Osteoblast (primary cell): Measurements from ENCODE around the gene AOPEP. TPM values are rescaled to one million over a fixed set of nuclear protein-coding genes. Genes with fewer than 3 reads are reported as not detected.

Experiments
- DNase-seq: peaks from one replicate; pipeline ENCODE4 v3.0.0; 2011; ENCODE audit warnings: low spot score, mixed read lengths; ENCODE audit not compliant: insufficient read length; ENCODE audit errors: missing footprints
- H2AFZ ChIP-seq: 2 replicates; pipeline ENCODE4 v1.6.0; 2011; ENCODE audit warnings: mild to moderate bottlenecking, low read length
- H3K27ac ChIP-seq: 2 replicates; pipeline ENCODE4 v1.5.1; 2011; ENCODE audit warnings: mild to moderate bottlenecking, low read depth, low read length, moderate library complexity
- H3K27me3 ChIP-seq: 2 replicates; pipeline ENCODE4 v1.6.0; 2012; ENCODE audit warnings: mild to moderate bottlenecking, control low read depth, inconsistent platforms, low read length, moderate library complexity; ENCODE audit not compliant: insufficient read depth
- H3K36me3 ChIP-seq: 2 replicates; pipeline ENCODE4 v1.5.1; 2011; ENCODE audit warnings: mild to moderate bottlenecking, low read length, control low read depth, moderate library complexity; ENCODE audit not compliant: insufficient read depth
- H3K4me1 ChIP-seq: 2 replicates; pipeline ENCODE4 v1.5.1; 2011; ENCODE audit warnings: mild to moderate bottlenecking, low read length, control low read depth, moderate library complexity; ENCODE audit not compliant: insufficient read depth
- H3K4me2 ChIP-seq: 2 replicates; pipeline ENCODE4 v1.6.0; 2011; ENCODE audit warnings: mild to moderate bottlenecking, low read length; ENCODE audit not compliant: insufficient read depth
- H3K4me3 ChIP-seq: fragments of 200-600 bp; sonication (generic); 3 replicates; pipeline ENCODE4 v1.5.1; 2012; ENCODE audit warnings: mild to moderate bottlenecking, low read length, inconsistent platforms; ENCODE audit not compliant: insufficient read depth
- H3K79me2 ChIP-seq: 2 replicates; pipeline ENCODE4 v1.6.0; 2012; ENCODE audit warnings: mild to moderate bottlenecking, low read length, control low read depth, inconsistent platforms; ENCODE audit not compliant: insufficient read depth
- H3K9me3 ChIP-seq: 2 replicates; pipeline ENCODE4 v1.5.1; 2011; ENCODE audit warnings: low read depth, low read length, control low read depth
- H4K20me1 ChIP-seq: 2 replicates; pipeline ENCODE4 v1.6.0; 2012; ENCODE audit warnings: mild to moderate bottlenecking, low read length, control low read depth; ENCODE audit not compliant: insufficient read depth
- total RNA-seq: library from RNA; depleted of rRNA; stranded (reverse); fragments of >200 nt; gene quantifications from 2 replicates; pipeline ENCODE4 v1.2.3, GENCODE V29; 2012
- TF ChIP-seq, protein P1 (sequence below): IDR thresholded peaks from 2 replicates; pipeline ENCODE4 v1.5.1; 2011; ENCODE audit warnings: mild to moderate bottlenecking, low read depth, low read length, moderate library complexity; ENCODE audit errors: extremely low read depth

Gene AOPEP
- total RNA-seq, 1 donor: 131 TPM

- no peaks in the 10 kb centered on the region for H3K79me2 ChIP-seq
- no peak for DNase-seq
- H3K9me3 ChIP-seq: no peaks in the 10 kb centered on the region
- H3K27ac ChIP-seq: no peak overlapping the region
- H3K4me1 ChIP-seq: peaks cover 31% of the 10 kb centered on the region
- TF ChIP-seq, protein P1, sequence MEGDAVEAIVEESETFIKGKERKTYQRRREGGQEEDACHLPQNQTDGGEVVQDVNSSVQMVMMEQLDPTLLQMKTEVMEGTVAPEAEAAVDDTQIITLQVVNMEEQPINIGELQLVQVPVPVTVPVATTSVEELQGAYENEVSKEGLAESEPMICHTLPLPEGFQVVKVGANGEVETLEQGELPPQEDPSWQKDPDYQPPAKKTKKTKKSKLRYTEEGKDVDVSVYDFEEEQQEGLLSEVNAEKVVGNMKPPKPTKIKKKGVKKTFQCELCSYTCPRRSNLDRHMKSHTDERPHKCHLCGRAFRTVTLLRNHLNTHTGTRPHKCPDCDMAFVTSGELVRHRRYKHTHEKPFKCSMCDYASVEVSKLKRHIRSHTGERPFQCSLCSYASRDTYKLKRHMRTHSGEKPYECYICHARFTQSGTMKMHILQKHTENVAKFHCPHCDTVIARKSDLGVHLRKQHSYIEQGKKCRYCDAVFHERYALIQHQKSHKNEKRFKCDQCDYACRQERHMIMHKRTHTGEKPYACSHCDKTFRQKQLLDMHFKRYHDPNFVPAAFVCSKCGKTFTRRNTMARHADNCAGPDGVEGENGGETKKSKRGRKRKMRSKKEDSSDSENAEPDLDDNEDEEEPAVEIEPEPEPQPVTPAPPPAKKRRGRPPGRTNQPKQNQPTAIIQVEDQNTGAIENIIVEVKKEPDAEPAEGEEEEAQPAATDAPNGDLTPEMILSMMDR: no peak
- H3K4me3 ChIP-seq: no peak overlapping the region
- no peaks in the 10 kb centered on the region for H4K20me1 ChIP-seq
- H3K4me2 ChIP-seq: no peak overlapping the region
- H2AFZ ChIP-seq: no peak overlapping the region
- no peaks in the 10 kb centered on the region for H3K27me3 ChIP-seq
- no peaks in the 10 kb centered on the region for H3K36me3 ChIP-seq
Observed at GRCh38 chr9:94895668-94896067, 169.2 kb downstream of the AOPEP start.

GRCh38 chr9:94896512-94896911, 170.0 kb downstream of the AOPEP start:
- no peaks in the 10 kb centered on the region for H3K79me2 ChIP-seq
- no peak overlapping the region for H2AFZ ChIP-seq
- H3K9me3 ChIP-seq: no peaks in the 10 kb centered on the region
- TF ChIP-seq, protein P1: no peak
- H3K4me2 ChIP-seq: no peak overlapping the region
- no peaks in the 10 kb centered on the region for H4K20me1 ChIP-seq
- no peaks in the 10 kb centered on the region for H3K36me3 ChIP-seq
- no peak for DNase-seq
- no peak overlapping the region for H3K4me3 ChIP-seq
- peaks cover 39% of the 10 kb centered on the region for H3K4me1 ChIP-seq
- H3K27me3 ChIP-seq: no peaks in the 10 kb centered on the region
- H3K27ac ChIP-seq: no peak overlapping the region

GRCh38 chr9:94899464-94900221, 173.1 kb downstream of the AOPEP start:
- Histone ChIP-seq H3K79me2 (no peaks in the 10 kb centered on the region), H4K20me1 (no peaks in the 10 kb centered on the region), H3K27ac (peak overlapping the region; percentile 98), H3K4me1 (peaks cover 54% of the 10 kb centered on the region), H3K9me3 (no peaks in the 10 kb centered on the region), H2AFZ (no peak overlapping the region), H3K27me3 (no peaks in the 10 kb centered on the region), H3K36me3 (no peaks in the 10 kb centered on the region), H3K4me2 (peak overlapping the region; percentile 85), H3K4me3 (peak overlapping the region; percentile 57)
- TF ChIP-seq, protein P1: no peak
- DNase-seq: no peak

DNA sequence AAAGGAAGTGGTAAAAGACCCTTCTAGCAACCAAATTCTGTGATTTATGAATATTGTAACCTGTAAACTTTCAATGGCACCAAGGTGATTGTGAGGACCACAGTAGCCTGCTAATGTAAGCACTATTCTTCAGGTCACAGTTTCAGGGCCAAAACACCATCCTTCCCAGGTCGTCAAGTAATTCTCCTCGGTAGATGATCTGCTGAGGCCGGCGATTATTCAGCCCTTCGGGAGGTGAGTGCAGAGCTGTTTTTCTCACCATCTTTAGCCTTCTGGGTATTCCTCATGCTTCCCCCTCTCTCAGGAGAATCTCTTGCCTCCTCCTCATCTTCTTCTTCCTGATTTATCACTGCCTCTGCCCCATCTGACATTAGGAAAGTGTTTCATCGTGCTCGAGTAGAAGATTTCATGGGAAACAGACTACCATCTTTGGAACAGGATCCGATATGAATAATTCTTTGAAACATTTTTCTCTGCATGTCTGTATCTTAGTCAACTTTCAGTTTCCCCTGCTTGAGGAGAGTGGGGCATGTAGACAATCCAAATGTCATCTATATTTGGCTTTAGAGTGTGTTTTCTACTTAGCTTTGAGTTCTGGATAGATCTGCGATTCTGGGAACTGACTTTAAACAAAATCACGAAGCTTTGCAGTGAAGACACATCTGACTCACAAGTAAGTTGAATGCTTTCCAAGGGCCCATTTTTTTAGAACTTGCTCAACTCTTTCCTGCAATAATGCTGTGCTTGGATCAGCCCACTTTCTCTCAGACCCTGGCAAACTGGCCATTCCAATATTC, 173.9 kb downstream of the AOPEP start:
- no peaks in the 10 kb centered on the region for H3K79me2 ChIP-seq
- peaks cover 53% of the 10 kb centered on the region for H3K4me1 ChIP-seq
- no peaks in the 10 kb centered on the region for H3K9me3 ChIP-seq
- no peaks in the 10 kb centered on the region for H3K36me3 ChIP-seq
- peak; percentile 82 for DNase-seq
- H3K4me2 ChIP-seq: peak overlapping the region; percentile 85
- H3K27me3 ChIP-seq: no peaks in the 10 kb centered on the region
- TF ChIP-seq, protein P1: no peak
- peak overlapping the region; percentile 57 for H3K4me3 ChIP-seq
- H4K20me1 ChIP-seq: no peaks in the 10 kb centered on the region
- peak overlapping the region; percentile 73 for H2AFZ ChIP-seq
- H3K27ac ChIP-seq: peak overlapping the region; percentile 98
